Stimulated activated naive CD4-positive, alpha-beta T cell treated with Interleukin-2 at 50 U/mL for 16 hours (primary cell): Measurements from ENCODE around the gene ZNF804B.

Experiments used
- DNase-seq: peaks from one replicate; lab custom pipeline; 2025; lab: John Stamatoyannopoulos, UW

Gene ZNF804B

DNA sequence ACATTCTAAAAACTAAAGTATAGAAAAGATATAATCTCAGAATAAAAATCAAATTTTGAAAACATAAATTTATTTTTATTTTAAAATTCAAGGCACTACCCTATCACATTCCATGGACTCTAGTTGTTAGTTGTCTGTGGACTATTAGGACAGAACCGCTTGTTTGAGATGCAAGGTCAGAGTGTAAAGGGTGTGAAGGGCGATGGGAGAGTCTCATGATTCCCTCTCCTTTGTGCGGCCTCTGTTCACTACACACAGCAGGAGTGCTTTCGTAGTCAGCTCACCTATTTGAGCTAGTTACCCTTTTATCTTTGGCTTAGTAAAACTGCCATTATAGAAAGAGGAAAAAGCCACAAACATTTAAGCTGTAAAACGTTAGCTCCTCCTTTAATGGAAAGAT is 225.8 kb downstream of the ZNF804B start:
- no peak for DNase-seq

- DNase-seq, result no peak
Observed at GRCh38 chr7:89001306-89001705, 241.8 kb downstream of the ZNF804B start.

DNA sequence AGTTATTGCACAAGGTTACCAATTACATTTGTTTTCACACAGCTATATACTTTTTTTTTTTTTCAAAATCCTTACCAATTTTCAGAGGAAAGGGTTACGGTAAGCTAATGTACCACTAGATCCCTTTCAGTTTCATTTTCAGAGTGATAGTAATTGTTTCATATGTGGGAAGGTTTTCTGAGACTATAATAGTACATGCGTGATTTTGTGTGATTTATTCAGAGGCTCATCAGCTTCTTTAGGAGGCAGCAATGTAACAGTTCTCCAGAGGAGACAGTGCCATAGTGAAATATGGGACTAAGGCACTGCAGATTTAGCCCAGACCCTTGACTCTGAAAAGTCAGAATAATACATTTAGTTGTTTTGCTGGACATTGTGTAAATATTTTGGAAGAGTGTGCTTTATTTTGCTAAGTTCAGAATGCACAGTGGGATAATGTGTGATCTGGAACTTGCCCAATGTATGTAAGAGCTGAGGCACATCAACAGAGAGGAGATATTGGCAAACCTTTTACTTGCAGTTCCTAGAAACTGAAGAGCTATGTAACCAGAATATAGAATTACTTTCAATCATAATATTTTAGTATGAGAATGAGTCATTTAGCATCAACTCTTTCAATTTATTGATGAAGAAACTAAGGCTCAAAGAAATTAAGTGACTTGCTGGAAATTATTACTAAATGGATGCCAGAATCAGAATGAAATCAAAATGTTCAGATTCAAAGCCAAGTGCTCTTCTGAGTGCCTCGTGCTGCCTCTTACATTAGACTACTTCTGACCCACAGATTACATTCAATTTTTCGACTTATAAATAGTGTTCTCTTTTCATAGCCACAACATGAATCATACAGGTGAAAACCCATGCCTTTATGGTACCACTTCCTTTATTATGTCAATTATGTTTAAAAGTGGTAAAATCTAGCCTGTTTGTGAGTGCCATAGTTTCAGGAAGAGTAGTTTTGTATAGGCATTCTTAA is 243.8 kb downstream of the ZNF804B start:
- DNase-seq, result no peak

- no peak for DNase-seq
Observed at GRCh38 chr7:89012016-89012415, 252.5 kb downstream of the ZNF804B start.

DNA sequence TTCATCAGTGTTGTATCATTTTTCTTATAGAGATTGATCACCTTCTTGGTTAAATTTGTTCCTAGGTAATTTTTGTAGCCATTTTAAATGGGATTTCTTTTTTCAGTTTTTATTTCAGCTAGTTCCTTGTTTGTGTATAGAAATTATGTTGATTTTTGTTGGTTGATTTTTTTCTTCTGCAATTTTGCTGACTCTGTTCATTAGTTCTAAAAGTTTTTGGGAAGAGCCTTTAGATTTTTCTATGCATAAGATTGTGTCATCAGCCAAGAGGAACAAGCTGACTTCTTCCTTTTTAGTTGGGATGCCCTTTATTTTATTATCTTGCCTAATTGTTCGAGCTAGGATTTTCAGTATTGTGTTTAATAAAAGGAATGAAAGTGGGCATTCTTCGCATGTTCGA is 258.2 kb downstream of the ZNF804B start:
- DNase-seq, result no peak

- no peak for DNase-seq
Observed at GRCh38 chr7:89021741-89022140, 262.2 kb downstream of the ZNF804B start.

GRCh38 chr7:89023206-89023605 is 263.7 kb downstream of the ZNF804B start:
- DNase-seq, result no peak

GRCh38 chr7:89023877-89024276 is 264.4 kb downstream of the ZNF804B start:
- no peak for DNase-seq

- DNase-seq, result no peak
Observed at GRCh38 chr7:89027781-89028180, 268.3 kb downstream of the ZNF804B start.

GRCh38 chr7:89028319-89028718 is 268.8 kb downstream of the ZNF804B start:
- no peak for DNase-seq

GRCh38 chr7:89029864-89030263 is 270.4 kb downstream of the ZNF804B start:
- no peak for DNase-seq

GRCh38 chr7:89041240-89041639 is 281.7 kb downstream of the ZNF804B start:
- DNase-seq, result no peak

DNA sequence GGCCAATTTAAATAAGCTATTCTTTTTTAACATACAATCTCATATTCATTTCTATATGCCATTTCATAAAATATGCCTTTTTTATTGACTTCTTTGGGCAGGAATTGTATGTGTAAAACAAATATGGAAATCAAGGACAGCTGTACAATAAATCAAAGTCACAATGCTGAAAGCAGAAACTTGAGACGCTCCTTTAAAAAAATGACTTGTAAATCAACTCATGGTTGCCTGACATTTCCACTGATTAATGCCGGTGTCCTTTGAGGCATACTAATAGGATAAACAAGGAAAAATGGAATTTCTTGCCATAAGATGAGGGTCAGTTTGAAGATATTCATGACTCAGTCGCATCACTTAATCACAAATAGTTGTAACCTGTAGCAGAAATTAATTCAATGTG is 283.4 kb downstream of the ZNF804B start:
- no peak for DNase-seq

DNA sequence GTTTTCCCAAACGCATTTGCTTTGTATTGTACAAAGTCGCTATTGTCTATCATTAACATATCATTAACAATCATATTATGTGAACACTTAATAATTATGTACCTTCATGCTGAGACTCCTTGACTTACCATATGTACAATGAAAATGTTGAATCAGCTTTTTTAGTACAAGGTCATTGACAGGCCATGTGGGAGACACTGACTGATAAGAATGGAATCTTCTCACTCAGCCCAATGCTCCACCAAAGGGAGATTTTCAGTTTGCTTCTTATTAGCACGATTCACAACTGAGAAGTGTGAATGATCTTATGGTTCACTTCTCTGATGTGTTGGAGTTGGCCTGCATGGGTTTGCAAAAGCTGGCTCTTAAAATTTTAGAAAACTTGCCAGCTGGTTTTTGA is 289.5 kb downstream of the ZNF804B start:
- no peak for DNase-seq

DNA sequence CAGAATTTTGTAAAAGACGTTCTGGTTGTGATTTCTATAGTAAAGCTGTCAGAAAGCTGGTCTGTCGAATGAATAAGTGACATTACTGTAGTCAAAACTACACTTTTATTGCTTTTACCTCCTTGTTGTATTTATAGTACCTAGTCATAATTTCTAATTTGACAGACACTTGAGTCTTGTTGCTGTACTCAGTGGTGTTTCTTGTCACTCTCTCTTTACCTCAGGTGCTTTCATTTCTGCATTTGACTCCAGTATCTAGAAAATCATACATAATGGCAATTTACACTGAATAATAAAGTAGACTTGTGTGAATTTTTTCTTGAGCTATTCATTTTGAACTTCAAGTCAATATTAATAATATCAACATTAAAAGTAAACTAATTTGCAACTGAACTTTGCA is 293.6 kb downstream of the ZNF804B start:
- DNase-seq, result no peak

DNA sequence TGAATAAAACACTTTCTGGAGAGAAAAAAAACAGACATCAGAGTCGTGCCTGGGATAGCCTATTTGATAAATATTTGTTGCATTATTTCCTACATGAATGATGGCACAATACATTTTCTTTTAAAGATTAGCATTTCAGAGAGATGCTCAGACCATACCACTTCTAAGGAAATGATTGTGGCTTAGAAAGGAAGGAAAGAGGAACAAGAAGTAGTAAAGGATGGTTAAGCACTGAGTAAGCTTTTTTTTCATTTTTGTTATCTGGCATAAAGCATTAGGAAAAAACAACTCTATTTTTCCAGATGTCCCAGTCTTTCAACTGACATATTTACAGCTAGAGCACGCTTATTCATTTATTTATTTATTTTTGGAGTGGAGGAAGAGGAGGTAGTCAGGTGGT is 294.9 kb downstream of the ZNF804B start:
- DNase-seq, result no peak

DNA sequence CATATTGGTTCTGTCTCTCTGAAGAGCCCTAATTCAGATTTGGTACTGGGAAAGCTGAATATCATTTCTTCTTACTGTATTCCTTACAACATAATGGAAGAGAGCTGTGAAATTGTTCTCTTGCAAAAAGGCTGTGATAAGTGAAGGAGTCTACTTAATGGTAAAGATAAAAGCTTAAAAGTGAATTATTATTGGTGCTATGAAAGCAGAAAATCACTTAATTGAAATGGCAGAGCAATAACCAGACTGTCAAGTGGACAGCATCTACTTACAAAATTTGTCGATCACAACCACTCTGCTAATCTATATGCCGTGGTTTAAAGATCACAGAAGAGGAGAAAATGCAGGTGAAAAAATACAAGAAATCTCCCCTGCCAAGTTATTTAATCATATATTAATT is 300.7 kb downstream of the ZNF804B start:
- DNase-seq, result no peak

DNA sequence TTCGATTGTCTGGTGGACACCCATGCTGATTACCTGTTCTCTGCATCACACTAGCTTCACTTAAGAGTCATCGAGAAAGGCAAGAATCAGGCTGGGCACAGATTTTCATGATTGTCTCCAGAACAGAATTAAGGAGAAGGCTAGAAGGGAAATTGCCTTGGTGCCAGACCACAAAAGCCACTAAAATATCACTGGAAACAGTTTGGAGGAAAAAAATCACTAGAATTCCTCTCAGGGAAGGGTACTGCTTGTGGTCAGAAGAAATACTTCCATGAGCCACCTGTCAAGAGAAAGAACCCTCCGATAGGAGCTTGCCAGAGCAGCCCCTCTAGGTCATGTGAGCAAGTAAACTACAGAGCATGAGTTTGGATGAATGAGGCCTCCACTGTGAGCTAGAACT is 305.3 kb downstream of the ZNF804B start:
- DNase-seq, result no peak

DNA sequence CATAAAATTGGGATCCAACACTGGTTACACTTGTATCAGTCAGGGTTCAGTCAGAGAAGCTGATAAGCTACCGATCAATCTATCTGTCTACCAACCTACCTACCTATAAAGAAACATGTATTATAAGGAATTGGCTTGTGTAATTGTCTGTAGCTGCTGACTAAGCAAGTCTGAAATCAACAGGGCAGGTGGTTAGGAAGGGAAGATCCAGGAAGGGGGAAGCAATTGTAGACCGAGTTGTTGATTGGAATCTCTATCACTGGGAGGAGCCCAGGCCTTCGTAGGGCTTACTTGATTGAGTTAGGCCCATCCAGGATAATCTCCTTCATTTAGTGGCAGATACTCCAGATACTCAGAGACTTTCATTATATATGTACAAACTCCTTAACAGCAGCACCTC is 307.5 kb downstream of the ZNF804B start:
- DNase-seq, result no peak

GRCh38 chr7:89072081-89072480 is 312.6 kb downstream of the ZNF804B start:
- DNase-seq, result no peak

- DNase-seq, result no peak
Observed at GRCh38 chr7:89073776-89074175, 314.3 kb downstream of the ZNF804B start.

GRCh38 chr7:89077992-89078391 is 318.5 kb downstream of the ZNF804B start:
- no peak for DNase-seq

DNA sequence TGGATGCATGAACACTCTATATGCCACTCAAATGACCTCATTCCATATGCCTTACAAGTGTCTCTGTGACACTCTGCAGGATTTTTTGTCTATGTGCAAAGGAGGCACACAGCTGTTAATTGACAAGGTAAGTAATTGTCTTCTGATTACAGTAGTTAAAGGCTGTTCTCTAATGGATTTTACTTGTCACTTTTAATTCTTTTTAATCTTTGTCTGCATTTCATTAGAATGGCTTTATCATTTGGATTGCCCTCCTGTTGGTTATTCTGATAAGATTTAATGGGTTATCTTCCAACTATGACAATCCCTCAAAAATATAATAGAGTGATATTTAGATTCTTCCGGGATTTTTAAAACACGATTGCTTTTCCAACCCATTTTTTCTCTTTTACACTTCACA is 326.1 kb downstream of the ZNF804B start:
- no peak for DNase-seq

DNA sequence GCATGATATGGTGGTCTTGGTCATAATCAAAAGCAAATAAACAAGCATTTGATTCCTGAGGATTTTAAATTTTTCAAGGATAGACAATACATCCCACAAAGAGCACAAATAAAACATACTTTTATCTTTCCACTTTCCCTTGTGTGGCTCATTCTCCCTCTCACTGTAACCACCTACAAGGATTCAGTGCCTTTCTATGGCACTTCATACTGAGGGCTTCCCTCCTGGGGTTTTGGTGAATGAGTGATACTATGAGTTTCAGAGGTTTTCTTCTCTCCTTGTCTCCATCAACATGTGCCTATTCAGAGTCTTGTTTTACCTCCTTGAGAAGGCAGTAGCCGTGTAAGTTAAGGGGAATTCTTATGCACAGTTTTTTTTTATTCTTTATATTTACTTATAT is 332.1 kb downstream of the ZNF804B start:
- no peak for DNase-seq
